BJ (cell line): Measurements from ENCODE around the gene TRMO. TPM values are rescaled to one million over a fixed set of nuclear protein-coding genes. Genes with fewer than 3 reads are reported as not detected.

Experiments used
- CTCF ChIA-PET: fragments of 350-600 bp; formaldehyde crosslinking; extraction: SDS; loops from one replicate; lab custom pipeline; 2021; ENCODE audit warnings: antibody characterized with exemption, inconsistent platforms; lab: Yijun Ruan, JAX
- POLR2A ChIA-PET: fragments of 300-600 bp; sonication (Branson Sonifier 250); formaldehyde crosslinking; extraction: SDS; loops from one replicate; lab custom pipeline; 2021; ENCODE audit warnings: antibody characterized with exemption; lab: Charles Lee
- DNase-seq: peaks from one replicate; pipeline ENCODE4 v3.0.0-alpha.2; 2011; ENCODE audit warnings: low read depth
- H3K27me3 ChIP-seq: 2 replicates; pipeline ENCODE4 v1.6.0; 2011; ENCODE audit warnings: low read length; ENCODE audit not compliant: control insufficient read depth, insufficient read depth
- H3K36me3 ChIP-seq: 2 replicates; pipeline ENCODE4 v1.5.1; 2011; ENCODE audit warnings: low read length; ENCODE audit not compliant: control insufficient read depth, insufficient read depth
- H3K4me3 ChIP-seq: 2 replicates; pipeline ENCODE4 v1.5.1; 2011; ENCODE audit warnings: low read depth, mild to moderate bottlenecking, control low read depth, low read length
- CTCF ChIP-seq: IDR thresholded peaks from 2 replicates; pipeline ENCODE4 v1.5.1; 2011; ENCODE audit warnings: low read depth, mild to moderate bottlenecking, control low read depth, inconsistent platforms, low read length, moderate library complexity; ENCODE audit not compliant: insufficient read depth
- polyA plus RNA-seq: library from polyadenylated mRNA; depleted of rRNA; stranded (reverse); fragments of >200 nt; gene quantifications from 2 replicates; pipeline ENCODE4 v1.2.3, GENCODE V29; 2011

Gene TRMO
- polyA plus RNA-seq, 1 experiment: 11.2 TPM

DNA sequence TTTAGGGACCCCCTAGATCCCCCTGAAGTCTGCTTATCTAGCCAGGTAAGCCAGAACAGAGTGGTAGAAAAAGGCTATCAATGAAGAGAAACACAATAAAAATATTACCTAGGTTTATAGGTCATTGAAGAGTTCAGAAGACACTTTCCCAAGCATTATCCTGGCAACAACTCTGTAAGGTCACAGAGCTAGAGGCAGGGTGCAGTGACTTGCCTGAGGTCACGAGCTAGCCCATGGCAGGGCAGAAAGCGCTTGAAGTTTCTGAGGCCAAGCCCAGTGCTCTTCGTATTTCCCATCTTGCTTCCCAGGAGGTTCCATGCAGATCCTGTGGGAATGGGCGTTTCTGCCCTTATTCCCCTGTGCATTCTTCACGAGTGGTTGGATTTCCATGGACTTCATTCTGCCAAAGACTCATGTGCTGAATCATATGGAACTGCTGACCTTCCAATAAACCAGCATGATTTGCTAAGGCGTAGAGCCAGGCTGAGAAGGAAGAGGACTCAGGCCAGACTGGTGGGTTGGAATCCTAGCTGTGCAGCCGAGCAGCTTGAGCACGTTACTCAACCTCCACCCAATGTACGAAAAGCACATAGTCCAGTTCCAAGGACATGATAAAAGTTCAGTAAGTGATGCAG, 22.1 kb downstream of the TRMO start:
- TF ChIP-seq CTCF: no peak
- Histone ChIP-seq H3K27me3 (no peaks in the 10 kb centered on the region), H3K36me3 (peaks cover 2% of the 10 kb centered on the region; the same call in 1 of the 2 replicates), H3K4me3 (no peak overlapping the region)
- ChIA-PET POLR2A (no interaction called here), CTCF (interaction anchor here (0.6 to 5.7 kb wide), 27 partner anchors 9 to 267 kb away, joined by 3 to 68 read pairs (median 5); partner anchors contain the start of genes NCBP1, TSTD2 and XPA)
- no peak for DNase-seq

- no peak for DNase-seq
- CTCF ChIA-PET: interaction anchor here (0.7 to 1.2 kb wide), 4 partner anchors 14 to 199 kb away, joined by 3 read pairs; partner anchors contain the start of gene XPA
These were observed 26.5 kb downstream of the TRMO start for GRCh38 chr9:97895695-97896332.

GRCh38 chr9:97895211-97895610, 27.1 kb downstream of the TRMO start:
- Histone ChIP-seq H3K4me3 (no peak overlapping the region), H3K27me3 (no peaks in the 10 kb centered on the region), H3K36me3 (no peaks in the 10 kb centered on the region)
- no peak for TF ChIP-seq CTCF
- ChIA-PET POLR2A (no interaction called here), CTCF (interaction anchor here (0.7 to 1.2 kb wide), 4 partner anchors 14 to 198 kb away, joined by 3 read pairs; partner anchors contain the start of gene XPA)
- no peak for DNase-seq

More at GRCh38 chr9:97895695-97896332, 26.5 kb downstream of the TRMO start:
- H3K27me3 ChIP-seq: no peaks in the 10 kb centered on the region
- no peaks in the 10 kb centered on the region for H3K36me3 ChIP-seq
- TF ChIP-seq CTCF: 0 out of 2 replicates have a peak, but pooled peaks have one; percentile 13
- POLR2A ChIA-PET: no interaction called here
- H3K4me3 ChIP-seq: no peak overlapping the region

DNA sequence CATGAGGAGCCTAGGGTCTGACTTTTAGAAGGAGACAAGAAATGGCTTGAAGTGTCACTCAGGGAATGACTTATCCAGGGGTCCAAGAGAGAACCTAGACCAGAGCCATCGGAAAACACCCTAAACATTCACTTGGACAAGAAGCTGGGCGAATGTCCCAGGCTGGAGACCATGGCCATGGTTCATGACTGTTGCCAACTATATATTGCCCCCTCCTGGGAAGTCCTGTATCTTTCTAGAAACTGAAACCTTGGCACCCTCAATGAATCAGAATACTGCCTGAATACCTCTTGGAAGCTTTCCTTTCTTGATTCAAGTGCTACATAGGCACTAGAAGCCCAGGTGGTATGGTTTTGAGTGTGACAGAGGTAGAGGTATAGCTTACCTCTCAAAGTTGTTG, 29.9 kb downstream of the TRMO start:
- no peak for TF ChIP-seq CTCF
- ChIA-PET POLR2A (interaction anchor here (0.6 kb wide), 1 partner anchor 978 kb away, joined by 4 read pairs; no protein-coding TSS in a partner anchor), CTCF (interaction anchor here (1.0 to 5.5 kb wide), 2 partner anchors 9 to 13 kb away, joined by 7 to 68 read pairs; no protein-coding TSS in a partner anchor)

DNA sequence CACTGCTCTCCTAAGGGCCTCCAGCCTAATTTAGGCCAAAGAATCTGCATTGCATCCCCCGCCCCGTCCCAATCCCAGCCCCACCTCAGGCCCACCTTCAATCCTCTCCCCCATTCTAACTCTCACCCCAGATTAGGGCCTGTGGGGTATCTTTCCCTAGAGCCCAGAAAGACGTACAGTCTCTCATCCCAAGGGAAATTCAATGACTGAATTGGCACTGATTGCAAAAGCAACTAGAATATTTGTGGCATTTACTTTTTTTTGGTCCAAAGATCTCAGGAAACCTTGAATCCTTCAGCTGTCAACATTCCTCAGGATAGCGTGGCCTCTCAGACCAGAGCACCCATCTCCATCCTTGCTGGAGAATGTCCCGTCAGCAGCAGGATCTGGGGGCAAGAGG, 30.6 kb downstream of the TRMO start:
- H3K27me3 ChIP-seq: no peaks in the 10 kb centered on the region
- no peak for TF ChIP-seq CTCF
- no peak for DNase-seq
- H3K36me3 ChIP-seq: no peaks in the 10 kb centered on the region
- CTCF ChIA-PET: interaction anchor here (5.5 kb wide), 1 partner anchor 9 kb away, joined by 68 read pairs; no protein-coding TSS in a partner anchor
- H3K4me3 ChIP-seq: no peak overlapping the region
- POLR2A ChIA-PET: no interaction called here

More for the DNA sequence above, 29.9 kb downstream of the TRMO start:
- no peak for DNase-seq
- H3K4me3 ChIP-seq: no peak overlapping the region
- no peaks in the 10 kb centered on the region for H3K27me3 ChIP-seq
- no peaks in the 10 kb centered on the region for H3K36me3 ChIP-seq
